Measurements from ENCODE around the gene LARGE1.

The LARGE1 gene

DNA sequence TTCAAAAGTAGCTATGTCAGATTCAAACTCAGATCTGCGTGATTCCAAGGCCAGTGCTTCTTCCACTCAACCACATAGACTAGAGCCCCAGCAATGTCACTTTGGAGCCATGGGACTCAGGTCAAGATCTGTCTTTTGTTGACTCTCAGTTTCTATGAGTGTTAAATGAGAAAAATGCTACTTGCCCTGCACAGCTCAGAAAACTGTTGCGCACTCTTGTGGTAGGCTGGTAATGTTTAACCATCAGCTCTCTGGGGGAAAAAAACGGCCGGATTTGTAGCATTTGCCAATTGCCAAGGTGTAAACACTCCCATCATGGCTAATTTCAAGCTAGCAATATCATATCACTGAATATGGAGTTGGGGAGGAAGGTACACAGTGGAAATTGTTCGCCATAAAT lies 534.0 kb downstream of the LARGE1 start:
- Histone ChIP-seq H3K79me2 (ENCODE audit: insufficient read depth, low read length) (no peaks in the 10 kb centered on the region), H3K9me3 (ENCODE audit: insufficient read depth, low read length) (no peaks in the 10 kb centered on the region), H3K4me2 (ENCODE audit: low read depth, low read length, poor library complexity, severe bottlenecking) (no peak overlapping the region), H3K9ac (ENCODE audit: low read length) (no peak overlapping the region), H3K9me2 (replicated peaks; ENCODE audit: insufficient read depth, low read length) (no peaks in the 10 kb centered on the region), H4K20me1 (ENCODE audit: low read depth, low read length) (no peaks in the 10 kb centered on the region), H3K36me3 (ENCODE audit: low read length) (no peaks in the 10 kb centered on the region), H3F3A (ENCODE audit: insufficient read depth) (no peaks in the 10 kb centered on the region), H3K27ac (ENCODE audit: low read depth, low read length) (no peak overlapping the region), H2AFZ (ENCODE audit: low read depth, low read length, severe bottlenecking) (no peak overlapping the region), H3K4me3 (ENCODE audit: insufficient read depth, low read length, poor library complexity, severe bottlenecking) (no peak overlapping the region), H3K27me3 (ENCODE audit: low read length) (no peaks in the 10 kb centered on the region)
- no peak for TF ChIP-seq EZH2phosphoT487 (conservative IDR thresholded peaks at IDR 0.05; ENCODE audit: low read length)
- TF ChIP-seq, protein P1, sequence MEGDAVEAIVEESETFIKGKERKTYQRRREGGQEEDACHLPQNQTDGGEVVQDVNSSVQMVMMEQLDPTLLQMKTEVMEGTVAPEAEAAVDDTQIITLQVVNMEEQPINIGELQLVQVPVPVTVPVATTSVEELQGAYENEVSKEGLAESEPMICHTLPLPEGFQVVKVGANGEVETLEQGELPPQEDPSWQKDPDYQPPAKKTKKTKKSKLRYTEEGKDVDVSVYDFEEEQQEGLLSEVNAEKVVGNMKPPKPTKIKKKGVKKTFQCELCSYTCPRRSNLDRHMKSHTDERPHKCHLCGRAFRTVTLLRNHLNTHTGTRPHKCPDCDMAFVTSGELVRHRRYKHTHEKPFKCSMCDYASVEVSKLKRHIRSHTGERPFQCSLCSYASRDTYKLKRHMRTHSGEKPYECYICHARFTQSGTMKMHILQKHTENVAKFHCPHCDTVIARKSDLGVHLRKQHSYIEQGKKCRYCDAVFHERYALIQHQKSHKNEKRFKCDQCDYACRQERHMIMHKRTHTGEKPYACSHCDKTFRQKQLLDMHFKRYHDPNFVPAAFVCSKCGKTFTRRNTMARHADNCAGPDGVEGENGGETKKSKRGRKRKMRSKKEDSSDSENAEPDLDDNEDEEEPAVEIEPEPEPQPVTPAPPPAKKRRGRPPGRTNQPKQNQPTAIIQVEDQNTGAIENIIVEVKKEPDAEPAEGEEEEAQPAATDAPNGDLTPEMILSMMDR (IDR thresholded peaks at IDR 0.05; ENCODE audit: insufficient read depth, low read length, poor library complexity, severe bottlenecking) = no peak

GRCh38 chr22:33385611-33386010 lies 534.7 kb downstream of the LARGE1 start:
- no peaks in the 10 kb centered on the region for H3K27me3 ChIP-seq (ENCODE audit: low read length)
- no peaks in the 10 kb centered on the region for H3K79me2 ChIP-seq (ENCODE audit: insufficient read depth, low read length)
- no peak overlapping the region for H2AFZ ChIP-seq (ENCODE audit: low read depth, low read length, severe bottlenecking)
- no peaks in the 10 kb centered on the region for H3K9me2 ChIP-seq (replicated peaks; ENCODE audit: insufficient read depth, low read length)
- H3K36me3 ChIP-seq (ENCODE audit: low read length) = no peaks in the 10 kb centered on the region
- H3K9me3 ChIP-seq (ENCODE audit: insufficient read depth, low read length) = no peaks in the 10 kb centered on the region
- no peak for TF ChIP-seq EZH2phosphoT487 (conservative IDR thresholded peaks at IDR 0.05; ENCODE audit: low read length)
- TF ChIP-seq, protein P1 (IDR thresholded peaks at IDR 0.05; ENCODE audit: insufficient read depth, low read length, poor library complexity, severe bottlenecking) = no peak
- H3F3A ChIP-seq (ENCODE audit: insufficient read depth) = no peaks in the 10 kb centered on the region
- H3K9ac ChIP-seq (ENCODE audit: low read length) = no peak overlapping the region
- H3K4me2 ChIP-seq (ENCODE audit: low read depth, low read length, poor library complexity, severe bottlenecking) = no peak overlapping the region
- H3K4me3 ChIP-seq (ENCODE audit: insufficient read depth, low read length, poor library complexity, severe bottlenecking) = no peak overlapping the region
- no peaks in the 10 kb centered on the region for H4K20me1 ChIP-seq (ENCODE audit: low read depth, low read length)
- no peak overlapping the region for H3K27ac ChIP-seq (ENCODE audit: low read depth, low read length)

DNA sequence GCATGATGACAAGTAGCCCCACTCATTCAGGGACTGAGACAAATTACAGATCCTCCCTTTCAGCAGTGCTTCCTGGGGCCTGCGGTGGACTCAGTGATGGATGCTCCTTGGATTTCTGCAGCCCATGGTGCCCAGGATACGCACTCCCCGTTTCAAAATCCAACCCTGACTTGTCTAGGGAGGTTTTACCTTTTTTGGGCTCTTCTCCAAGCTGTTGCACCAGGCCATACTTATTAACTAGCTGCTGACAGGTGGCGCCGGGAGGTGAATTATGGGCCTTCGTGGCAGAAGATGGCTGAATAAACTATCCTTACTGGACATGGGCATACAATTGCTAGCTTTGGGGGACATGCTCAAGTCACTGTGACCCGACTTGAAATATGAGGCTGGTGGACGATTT lies 537.8 kb downstream of the LARGE1 start:
- no peak overlapping the region for H2AFZ ChIP-seq (ENCODE audit: low read depth, low read length, severe bottlenecking)
- H3K4me2 ChIP-seq (ENCODE audit: low read depth, low read length, poor library complexity, severe bottlenecking) = no peak overlapping the region
- no peaks in the 10 kb centered on the region for H3K27me3 ChIP-seq (ENCODE audit: low read length)
- H3K9ac ChIP-seq (ENCODE audit: low read length) = no peak overlapping the region
- H3K36me3 ChIP-seq (ENCODE audit: low read length) = peaks cover 3% of the 10 kb centered on the region; the same call in 1 of the 2 replicates
- no peaks in the 10 kb centered on the region for H3K79me2 ChIP-seq (ENCODE audit: insufficient read depth, low read length)
- no peaks in the 10 kb centered on the region for H3K9me2 ChIP-seq (replicated peaks; ENCODE audit: insufficient read depth, low read length)
- no peak overlapping the region for H3K4me3 ChIP-seq (ENCODE audit: insufficient read depth, low read length, poor library complexity, severe bottlenecking)
- TF ChIP-seq EZH2phosphoT487 (conservative IDR thresholded peaks at IDR 0.05; ENCODE audit: low read length) = no peak
- TF ChIP-seq, protein P1 (IDR thresholded peaks at IDR 0.05; ENCODE audit: insufficient read depth, low read length, poor library complexity, severe bottlenecking) = no peak
- H3F3A ChIP-seq (ENCODE audit: insufficient read depth) = no peaks in the 10 kb centered on the region
- H4K20me1 ChIP-seq (ENCODE audit: low read depth, low read length) = no peaks in the 10 kb centered on the region
- H3K9me3 ChIP-seq (ENCODE audit: insufficient read depth, low read length) = peaks cover 2% of the 10 kb centered on the region; the same call in 1 of the 2 replicates
- no peak overlapping the region for H3K27ac ChIP-seq (ENCODE audit: low read depth, low read length)

Measured in SU-DHL-6 (cell line).